ENCODE data around the gene ART3. TPM values are rescaled to one million over a fixed set of nuclear protein-coding genes. Genes with fewer than 3 reads are reported as not detected.
A peak's percentile ranks its signal among the peaks of the same experiment; 100 is the strongest.

Gene ART3
- total RNA-seq, 1 experiment from 2014 or later = 0.42 TPM

DNA sequence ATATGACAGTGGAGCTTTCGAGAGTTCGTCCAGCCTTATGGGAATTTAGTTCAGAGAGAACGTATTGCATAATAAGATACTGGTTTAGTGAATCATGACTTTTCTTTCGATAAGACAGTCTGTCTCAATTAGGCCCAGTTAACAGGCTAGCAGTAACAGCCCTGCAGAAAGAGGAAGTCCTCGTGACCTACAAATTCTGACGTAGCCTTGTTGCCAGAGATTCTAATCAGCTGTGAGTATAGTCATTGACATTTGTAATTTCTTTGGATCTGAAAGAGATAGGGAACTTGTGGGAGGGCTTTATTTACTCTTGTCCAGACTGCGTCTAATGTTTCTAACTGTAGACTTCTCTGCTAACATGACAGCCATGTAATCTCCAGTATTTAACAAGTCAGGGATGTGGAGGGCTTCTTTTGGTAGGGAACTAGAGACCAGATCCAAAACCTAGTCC, 15.8 kb downstream of the ART3 start:
- DNase-seq = no peak
- no peaks in the 10 kb centered on the region for H3K27me3 ChIP-seq (ENCODE audit: control insufficient read depth, insufficient read depth, low read length)
- H3K36me3 ChIP-seq (replicated peaks; ENCODE audit: control insufficient read depth, insufficient read depth, low read length) = no peaks in the 10 kb centered on the region
- H3K4me3 ChIP-seq (ENCODE audit: insufficient read depth, low read depth, low read length) = no peak overlapping the region

DNA sequence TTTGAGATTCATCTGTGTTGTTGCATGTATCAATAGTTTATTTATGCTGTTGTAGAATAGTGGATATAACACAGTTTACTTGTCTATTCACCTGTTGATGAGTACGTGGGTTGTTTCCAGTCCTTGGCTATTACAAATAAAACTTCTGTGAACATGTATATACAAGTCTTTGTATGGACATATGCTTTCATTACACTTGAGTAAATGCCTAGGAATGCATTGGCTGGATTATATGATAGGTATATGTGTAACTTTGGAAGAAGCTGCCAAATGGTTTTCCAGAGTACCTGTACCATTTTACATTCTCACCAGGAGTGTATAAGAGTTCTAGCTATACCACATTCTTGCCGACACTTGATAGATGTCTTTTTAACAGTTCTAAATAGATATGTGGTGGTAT, 16.5 kb downstream of the ART3 start:
- Histone ChIP-seq H3K27me3 (ENCODE audit: control insufficient read depth, insufficient read depth, low read length) (no peaks in the 10 kb centered on the region), H3K36me3 (replicated peaks; ENCODE audit: control insufficient read depth, insufficient read depth, low read length) (no peaks in the 10 kb centered on the region), H3K4me3 (ENCODE audit: insufficient read depth, low read depth, low read length) (no peak overlapping the region)
- no peak for DNase-seq

DNA sequence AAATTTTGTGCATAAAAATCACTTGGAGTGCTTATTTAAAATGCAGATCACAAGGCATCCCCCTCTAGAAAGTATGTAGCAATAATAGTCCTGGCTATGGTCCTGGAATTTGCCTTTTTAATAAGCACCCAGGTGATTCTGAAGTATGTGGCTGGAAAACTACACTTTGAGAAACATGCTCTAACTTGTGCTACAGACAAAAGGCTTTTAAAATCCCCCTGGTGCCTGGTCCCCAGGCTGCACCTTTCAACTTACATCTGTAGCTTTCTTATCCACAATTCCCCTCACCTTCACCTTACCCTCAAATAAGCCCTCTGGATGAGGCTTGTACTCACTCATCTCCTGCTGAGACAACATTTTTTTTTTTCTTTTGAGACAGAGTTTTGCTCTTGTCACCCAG, 21.1 kb downstream of the ART3 start:
- no peaks in the 10 kb centered on the region for H3K27me3 ChIP-seq (ENCODE audit: control insufficient read depth, insufficient read depth, low read length)
- no peak for DNase-seq

DNA sequence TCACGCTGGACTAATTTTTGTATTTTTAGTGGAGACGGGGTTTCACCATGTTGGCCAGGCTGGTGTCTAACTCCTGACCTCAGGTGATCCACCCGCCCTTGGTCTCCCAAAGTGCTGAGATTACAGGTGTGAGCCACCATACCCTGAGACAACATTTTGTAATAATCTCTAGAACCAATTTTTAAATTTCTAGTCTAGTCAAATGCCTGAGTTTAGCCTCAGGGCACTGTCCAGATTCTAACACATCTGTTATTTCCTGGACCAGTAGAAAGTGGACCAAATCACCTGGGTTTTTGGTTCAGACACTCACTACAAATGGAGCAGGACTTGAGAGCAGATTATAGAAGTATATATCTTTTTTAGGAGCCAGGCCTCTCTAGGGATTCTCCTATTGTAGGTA, 21.6 kb downstream of the ART3 start:
- Histone ChIP-seq H3K36me3 (replicated peaks; ENCODE audit: control insufficient read depth, insufficient read depth, low read length) (no peaks in the 10 kb centered on the region), H3K27me3 (ENCODE audit: control insufficient read depth, insufficient read depth, low read length) (no peaks in the 10 kb centered on the region), H3K4me3 (ENCODE audit: insufficient read depth, low read depth, low read length) (no peak overlapping the region)
- no peak for DNase-seq

More for the DNA sequence above, 21.1 kb downstream of the ART3 start:
- Histone ChIP-seq H3K4me3 (ENCODE audit: insufficient read depth, low read depth, low read length) (no peak overlapping the region), H3K36me3 (replicated peaks; ENCODE audit: control insufficient read depth, insufficient read depth, low read length) (no peaks in the 10 kb centered on the region)

DNA sequence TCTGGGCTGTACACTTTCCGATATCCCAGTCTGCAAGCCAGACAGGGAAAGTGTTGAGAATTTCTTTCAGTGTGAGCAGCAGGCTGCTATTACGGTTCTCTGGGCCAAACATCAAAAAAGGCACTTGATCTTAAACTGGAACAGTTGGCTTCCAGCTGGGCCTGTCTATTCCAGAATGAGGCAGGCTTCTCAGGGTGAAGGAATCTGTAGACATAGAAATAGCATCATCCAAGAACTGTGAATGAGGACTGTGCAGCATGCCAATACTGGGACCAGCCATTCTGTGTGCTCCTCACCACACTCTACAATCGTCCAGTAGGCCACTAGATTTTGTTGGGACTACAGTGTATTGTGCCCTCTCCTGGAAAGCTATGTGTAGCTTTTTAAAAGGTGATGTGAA, 31.1 kb downstream of the ART3 start:
- no peak for DNase-seq
- peaks cover 2% of the 10 kb centered on the region for H3K27me3 ChIP-seq (ENCODE audit: control insufficient read depth, insufficient read depth, low read length)
- no peaks in the 10 kb centered on the region for H3K36me3 ChIP-seq (replicated peaks; ENCODE audit: control insufficient read depth, insufficient read depth, low read length)
- no peak overlapping the region for H3K4me3 ChIP-seq (ENCODE audit: insufficient read depth, low read depth, low read length)

DNA sequence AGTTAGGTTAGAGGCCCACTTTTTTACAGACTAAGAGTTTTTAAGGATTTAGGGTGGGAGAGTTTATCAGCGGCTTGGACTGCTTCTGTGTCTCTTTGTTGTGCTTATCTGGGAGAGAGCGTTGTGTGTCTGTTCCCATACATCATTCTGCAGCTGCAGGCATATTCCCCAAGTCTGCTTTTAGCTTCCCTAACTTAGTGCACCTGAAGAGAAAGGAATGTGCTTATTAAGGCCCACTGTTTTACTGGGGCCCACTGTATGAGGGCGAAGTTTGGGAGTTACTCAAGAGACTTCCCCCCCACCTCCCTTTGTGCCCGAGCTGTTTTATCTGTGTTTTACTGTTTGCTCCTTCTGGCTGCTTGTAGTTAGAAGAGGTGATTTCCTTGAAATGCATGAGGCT, 31.9 kb downstream of the ART3 start:
- Histone ChIP-seq H3K4me3 (ENCODE audit: insufficient read depth, low read depth, low read length) (no peak overlapping the region), H3K36me3 (replicated peaks; ENCODE audit: control insufficient read depth, insufficient read depth, low read length) (no peaks in the 10 kb centered on the region)

DNA sequence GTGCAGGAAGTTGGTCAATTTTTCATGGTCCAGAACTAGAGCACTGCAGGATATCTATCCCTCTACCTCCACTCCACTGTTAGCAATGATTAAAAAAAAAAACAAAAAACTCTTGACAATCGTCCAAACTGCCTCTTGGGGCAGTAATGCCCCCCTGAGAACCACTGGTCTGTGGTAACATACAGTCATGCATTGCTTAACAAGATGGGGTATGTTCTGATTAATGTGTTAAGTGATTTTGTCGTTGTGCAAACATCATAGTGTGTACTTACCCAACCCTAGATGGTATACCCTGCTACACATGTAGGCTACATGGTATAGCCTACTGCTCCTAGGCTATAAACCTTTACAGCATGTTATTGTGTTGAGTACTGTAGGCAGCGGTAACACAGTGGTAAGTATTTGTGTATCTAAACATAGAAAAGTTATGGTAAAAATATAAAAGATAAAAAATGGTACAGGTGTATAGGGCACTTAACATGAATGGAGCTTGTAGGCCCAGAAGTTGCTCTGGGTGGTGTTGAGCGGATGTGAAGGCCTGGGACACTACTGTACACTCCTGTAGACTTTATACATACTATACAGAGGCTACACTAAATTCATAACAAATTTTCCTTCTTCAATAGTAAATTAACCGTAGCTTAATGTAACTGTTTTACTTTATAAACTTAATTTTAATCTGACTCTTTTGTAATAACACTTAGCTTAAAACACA, 34.1 kb downstream of the ART3 start:
- H3K36me3 ChIP-seq (replicated peaks; ENCODE audit: control insufficient read depth, insufficient read depth, low read length) = no peaks in the 10 kb centered on the region
- H3K27me3 ChIP-seq (ENCODE audit: control insufficient read depth, insufficient read depth, low read length) = peaks cover 2% of the 10 kb centered on the region
- DNase-seq = peak; percentile 25
- no peak overlapping the region for H3K4me3 ChIP-seq (ENCODE audit: insufficient read depth, low read depth, low read length)

More for the DNA sequence above, 31.9 kb downstream of the ART3 start:
- peaks cover 2% of the 10 kb centered on the region for H3K27me3 ChIP-seq (ENCODE audit: control insufficient read depth, insufficient read depth, low read length)
- DNase-seq = no peak

DNA sequence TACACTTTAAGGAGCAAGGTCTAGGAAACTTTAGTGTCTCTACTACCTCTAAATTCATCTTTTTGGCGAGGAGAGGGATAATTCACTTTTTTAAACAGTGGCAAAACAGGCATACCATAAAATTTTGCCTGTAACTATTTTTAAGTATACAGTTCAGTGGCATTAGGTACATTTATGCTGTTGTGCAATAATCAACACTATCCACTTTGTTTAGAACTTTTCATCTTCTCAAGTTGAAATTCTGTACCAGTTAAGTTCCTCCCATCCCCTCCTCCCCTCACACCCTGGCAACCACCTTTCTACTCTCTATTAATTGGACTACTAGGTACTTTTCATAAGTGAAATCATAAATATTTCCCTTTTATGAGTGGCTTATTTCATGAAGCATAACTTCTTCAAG, 42.3 kb downstream of the ART3 start:
- no peaks in the 10 kb centered on the region for H3K27me3 ChIP-seq (ENCODE audit: control insufficient read depth, insufficient read depth, low read length)
- H3K36me3 ChIP-seq (replicated peaks; ENCODE audit: control insufficient read depth, insufficient read depth, low read length) = peaks cover 15% of the 10 kb centered on the region
- no peak for DNase-seq
- H3K4me3 ChIP-seq (ENCODE audit: insufficient read depth, low read depth, low read length) = no peak overlapping the region

DNA sequence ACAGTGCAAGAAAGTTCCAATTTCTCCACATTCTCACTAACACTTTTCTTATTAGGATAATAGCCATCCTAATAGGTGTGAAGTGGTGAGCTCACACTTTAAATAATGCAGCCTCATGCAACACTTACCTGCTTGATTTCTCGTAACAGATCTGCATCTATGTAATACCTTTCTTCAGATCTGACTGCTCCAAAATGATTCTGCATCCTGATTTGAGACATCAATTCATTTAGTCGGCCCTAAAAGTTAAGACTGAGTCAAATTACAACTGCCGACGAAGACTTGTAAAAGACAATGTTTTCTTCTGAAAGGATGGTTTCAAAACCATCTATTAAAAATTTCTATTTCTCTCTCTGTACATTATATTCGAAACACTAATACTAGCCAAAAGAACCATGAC, 43.0 kb downstream of the ART3 start:
- no peak for DNase-seq
- Histone ChIP-seq H3K36me3 (replicated peaks; ENCODE audit: control insufficient read depth, insufficient read depth, low read length) (peaks cover 16% of the 10 kb centered on the region), H3K4me3 (ENCODE audit: insufficient read depth, low read depth, low read length) (no peak overlapping the region), H3K27me3 (ENCODE audit: control insufficient read depth, insufficient read depth, low read length) (no peaks in the 10 kb centered on the region)

DNA sequence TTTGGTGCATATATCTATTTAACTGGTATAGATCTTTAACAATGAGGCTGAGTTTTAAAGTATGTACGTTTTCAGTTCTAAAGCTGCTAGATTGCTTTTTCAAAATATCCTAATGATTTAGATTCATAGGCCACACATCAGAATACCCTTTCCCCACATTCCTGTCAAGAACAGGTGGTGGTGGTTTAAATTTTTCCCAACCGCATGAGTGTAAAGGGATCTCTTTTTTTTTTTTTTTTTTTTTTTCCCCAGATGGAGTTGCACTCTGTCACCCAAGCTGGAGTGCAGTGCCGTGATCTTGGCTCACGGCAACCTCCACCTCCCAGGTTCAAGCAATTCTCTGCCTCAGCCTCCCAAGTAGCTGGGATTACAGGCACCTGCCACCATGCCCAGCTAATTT, 45.7 kb downstream of the ART3 start:
- DNase-seq = no peak
- H3K36me3 ChIP-seq (replicated peaks; ENCODE audit: control insufficient read depth, insufficient read depth, low read length) = peaks cover 15% of the 10 kb centered on the region
- H3K27me3 ChIP-seq (ENCODE audit: control insufficient read depth, insufficient read depth, low read length) = no peaks in the 10 kb centered on the region
- no peak overlapping the region for H3K4me3 ChIP-seq (ENCODE audit: insufficient read depth, low read depth, low read length)

DNA sequence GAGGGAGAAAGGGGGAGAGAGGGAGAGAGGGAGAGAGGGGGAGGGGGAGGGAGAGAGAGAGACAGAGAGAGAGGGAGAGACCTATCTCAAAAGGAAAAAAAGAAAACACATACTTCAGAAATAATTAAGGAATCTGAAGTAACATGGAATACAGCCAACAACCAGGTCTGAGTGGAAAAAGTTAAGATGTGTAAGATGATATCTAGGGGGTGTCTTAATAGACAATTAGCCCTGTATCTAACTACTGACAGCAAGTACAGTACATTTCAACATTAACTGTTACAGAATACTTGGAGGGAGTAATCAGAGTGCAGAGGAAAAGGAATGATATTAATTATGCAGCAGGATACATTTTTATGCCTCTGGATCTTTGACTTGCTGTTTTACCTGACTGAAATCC, 51.3 kb downstream of the ART3 start:
- no peak overlapping the region for H3K4me3 ChIP-seq (ENCODE audit: insufficient read depth, low read depth, low read length)
- H3K27me3 ChIP-seq (ENCODE audit: control insufficient read depth, insufficient read depth, low read length) = no peaks in the 10 kb centered on the region
- H3K36me3 ChIP-seq (replicated peaks; ENCODE audit: control insufficient read depth, insufficient read depth, low read length) = peaks cover 6% of the 10 kb centered on the region
- no peak for DNase-seq

DNA sequence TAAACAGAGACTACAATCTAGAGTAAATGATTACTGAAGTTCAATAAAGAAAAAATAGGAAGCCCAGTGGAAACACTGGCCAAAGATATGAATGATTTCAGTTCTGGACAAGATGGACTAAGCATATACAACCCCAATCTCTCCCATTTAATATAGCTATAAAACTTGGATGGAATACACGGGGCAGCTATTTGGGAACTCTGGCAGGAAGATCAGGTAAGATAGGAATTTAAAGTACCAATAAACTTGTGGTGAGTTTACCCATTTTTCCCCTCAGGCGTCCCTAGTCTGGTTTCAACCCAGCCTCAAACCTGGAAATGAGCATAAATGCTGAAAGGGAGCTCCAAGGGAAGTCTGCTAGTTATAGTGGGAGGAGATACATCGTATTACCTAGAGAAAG, 53.2 kb downstream of the ART3 start:
- no peak overlapping the region for H3K4me3 ChIP-seq (ENCODE audit: insufficient read depth, low read depth, low read length)
- no peaks in the 10 kb centered on the region for H3K27me3 ChIP-seq (ENCODE audit: control insufficient read depth, insufficient read depth, low read length)
- H3K36me3 ChIP-seq (replicated peaks; ENCODE audit: control insufficient read depth, insufficient read depth, low read length) = peaks cover 4% of the 10 kb centered on the region
- DNase-seq = no peak

DNA sequence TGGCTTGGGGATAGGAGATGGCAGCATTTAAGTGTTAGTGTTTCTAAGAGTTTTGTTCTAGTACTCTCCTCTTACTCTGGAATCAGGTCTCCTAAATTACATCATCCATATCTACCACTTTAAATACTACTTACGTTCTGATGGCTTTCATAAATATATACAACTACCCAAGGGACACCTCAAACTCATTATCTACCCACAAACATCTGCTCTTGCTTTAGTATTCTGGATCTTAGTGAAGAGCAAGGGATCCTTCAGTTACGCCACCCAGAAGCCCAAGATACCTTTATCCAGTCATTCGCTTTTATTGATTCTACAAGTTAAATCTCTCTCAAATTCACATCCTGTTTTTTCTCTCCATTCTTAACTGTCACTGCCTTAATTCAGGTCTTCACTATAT, 66.7 kb downstream of the ART3 start:
- no peaks in the 10 kb centered on the region for H3K27me3 ChIP-seq (ENCODE audit: control insufficient read depth, insufficient read depth, low read length)
- H3K4me3 ChIP-seq (ENCODE audit: insufficient read depth, low read depth, low read length) = no peak overlapping the region
- H3K36me3 ChIP-seq (replicated peaks; ENCODE audit: control insufficient read depth, insufficient read depth, low read length) = peaks cover 15% of the 10 kb centered on the region
- DNase-seq = no peak

DNA sequence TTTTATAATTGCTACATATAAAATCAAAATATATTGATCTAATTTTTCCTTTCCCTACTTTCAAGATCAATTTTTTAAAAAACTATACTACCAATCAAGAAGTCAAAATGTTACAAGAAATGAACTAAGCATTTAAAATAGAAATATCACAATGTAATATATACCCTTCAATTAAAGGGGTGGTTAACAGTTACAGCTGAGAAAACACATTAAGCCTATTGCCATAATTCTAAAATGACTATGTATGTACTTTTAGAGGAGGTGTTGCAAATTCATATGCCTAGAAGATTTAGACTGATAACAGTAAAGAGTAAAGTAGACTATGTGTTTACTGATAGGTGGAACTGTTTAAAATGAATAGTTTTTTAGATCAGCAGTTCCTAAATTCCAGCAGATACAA, 70.0 kb downstream of the ART3 start:
- Histone ChIP-seq H3K36me3 (replicated peaks; ENCODE audit: control insufficient read depth, insufficient read depth, low read length) (peaks cover 10% of the 10 kb centered on the region), H3K27me3 (ENCODE audit: control insufficient read depth, insufficient read depth, low read length) (no peaks in the 10 kb centered on the region), H3K4me3 (ENCODE audit: insufficient read depth, low read depth, low read length) (no peak overlapping the region)
- no peak for DNase-seq

DNA sequence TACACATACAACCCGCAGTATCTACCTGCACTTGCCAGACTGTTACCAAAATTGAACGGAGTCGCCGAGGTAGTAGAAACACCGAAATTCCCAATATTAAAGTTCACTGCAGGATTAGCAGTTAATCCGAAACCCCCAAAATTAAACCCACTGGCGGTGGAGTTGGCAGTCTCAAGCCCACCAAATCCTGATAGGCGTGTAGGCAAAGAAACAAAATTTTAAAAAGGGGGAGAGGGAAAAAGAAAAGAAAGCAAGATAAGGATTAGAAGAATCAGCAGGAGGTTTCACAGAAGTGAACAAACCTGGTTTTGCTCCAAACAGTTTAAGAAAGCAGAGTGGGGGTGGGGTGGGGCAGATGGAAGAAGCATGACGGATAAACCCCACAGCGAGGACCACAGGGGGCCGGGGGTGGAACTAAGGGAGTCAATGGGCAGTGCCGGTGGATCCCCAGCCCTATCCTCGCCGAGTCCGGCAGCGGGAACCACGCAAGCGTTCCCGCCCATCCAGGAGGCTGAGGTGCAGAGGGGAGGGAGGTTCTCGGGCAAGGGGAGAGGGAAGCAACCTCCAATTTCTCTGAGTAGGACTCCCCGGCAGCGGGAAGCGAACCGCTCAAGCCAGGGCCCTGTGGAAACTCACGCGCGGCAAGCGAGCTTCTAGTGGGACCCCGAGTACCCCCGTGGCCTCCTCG, 73.1 kb downstream of the ART3 start:
- peak overlapping the region; percentile 77 for H3K4me3 ChIP-seq (ENCODE audit: insufficient read depth, low read depth, low read length)
- H3K36me3 ChIP-seq (replicated peaks; ENCODE audit: control insufficient read depth, insufficient read depth, low read length) = peaks cover 5% of the 10 kb centered on the region
- H3K27me3 ChIP-seq (ENCODE audit: control insufficient read depth, insufficient read depth, low read length) = no peaks in the 10 kb centered on the region
- peak; percentile 94 for DNase-seq
